Spleen (tissue), 7 donors: ENCODE data around the gene AMOTL1.

ENCODE experiments used
- POLR2A ChIP-seq, 3 donors: fragments of 450-650 bp; IDR thresholded peaks; one replicate each; pipeline ENCODE4 v1.5.1; 2017; ENCODE audit warnings: antibody characterized with exemption in 3 of 3, mild to moderate bottlenecking in 1 of 3
- POLR2AphosphoS5 ChIP-seq, 3 donors: sonication (generic); formaldehyde crosslinking; IDR thresholded peaks; one replicate each; pipeline ENCODE4 v1.5.1; 2017; ENCODE audit warnings: antibody characterized with exemption in 3 of 3
- TF ChIP-seq, protein P1 (sequence below), 11 experiments: fragments of 200-600 bp in 7 of 11; fragments of 450-650 bp in 4 of 11; sonication (generic) in 4 of 11; IDR thresholded peaks in 8 of 11; conservative IDR thresholded peaks in 3 of 11; 1 replicate in 7 of 11; 2 replicates in 4 of 11; pipeline versions ENCODE4 v1.4.0 to v1.8.0; 2016 to 2021; ENCODE audit warnings: antibody characterized with exemption in 11 of 11, inconsistent platforms in 4 of 11, mild to moderate bottlenecking in 1 of 11
- donor health status: DM: no; HTN: no; CAD: no; lungs with moderate emphysema.
- donor health status: DM: no; HTN: no; CAD: no.
- donor health status: DM: no; HTN: no; CAD: no.

DNA sequence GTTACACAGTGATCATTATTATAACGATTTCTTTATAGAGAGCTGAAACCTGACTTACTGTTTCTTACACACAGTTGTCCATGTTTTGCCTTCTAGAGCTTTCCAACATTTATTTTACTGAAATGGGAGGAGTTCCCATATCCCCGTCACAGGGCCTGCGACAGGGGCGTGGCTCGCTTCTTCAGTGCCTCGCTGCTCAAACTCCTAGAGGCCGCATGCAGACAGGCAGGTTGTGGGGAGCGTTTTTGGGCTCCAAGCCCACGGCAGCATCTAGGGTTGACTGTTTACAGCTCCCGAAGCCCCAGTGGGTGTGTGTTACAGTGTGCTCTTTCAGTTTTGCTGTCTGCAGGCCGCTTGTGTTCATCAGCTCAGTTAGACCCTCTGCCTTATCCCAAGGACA, 12.7 kb upstream of the AMOTL1 start:
- TF ChIP-seq, protein P1, sequence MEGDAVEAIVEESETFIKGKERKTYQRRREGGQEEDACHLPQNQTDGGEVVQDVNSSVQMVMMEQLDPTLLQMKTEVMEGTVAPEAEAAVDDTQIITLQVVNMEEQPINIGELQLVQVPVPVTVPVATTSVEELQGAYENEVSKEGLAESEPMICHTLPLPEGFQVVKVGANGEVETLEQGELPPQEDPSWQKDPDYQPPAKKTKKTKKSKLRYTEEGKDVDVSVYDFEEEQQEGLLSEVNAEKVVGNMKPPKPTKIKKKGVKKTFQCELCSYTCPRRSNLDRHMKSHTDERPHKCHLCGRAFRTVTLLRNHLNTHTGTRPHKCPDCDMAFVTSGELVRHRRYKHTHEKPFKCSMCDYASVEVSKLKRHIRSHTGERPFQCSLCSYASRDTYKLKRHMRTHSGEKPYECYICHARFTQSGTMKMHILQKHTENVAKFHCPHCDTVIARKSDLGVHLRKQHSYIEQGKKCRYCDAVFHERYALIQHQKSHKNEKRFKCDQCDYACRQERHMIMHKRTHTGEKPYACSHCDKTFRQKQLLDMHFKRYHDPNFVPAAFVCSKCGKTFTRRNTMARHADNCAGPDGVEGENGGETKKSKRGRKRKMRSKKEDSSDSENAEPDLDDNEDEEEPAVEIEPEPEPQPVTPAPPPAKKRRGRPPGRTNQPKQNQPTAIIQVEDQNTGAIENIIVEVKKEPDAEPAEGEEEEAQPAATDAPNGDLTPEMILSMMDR (IDR thresholded peaks at IDR 0.05 in 8 of 11, conservative IDR thresholded peaks at IDR 0.05 in 3 of 11): no peak
- TF ChIP-seq POLR2A (IDR thresholded peaks at IDR 0.05) (no peak), POLR2AphosphoS5 (IDR thresholded peaks at IDR 0.05) (no peak)
